GM12878 (cell line): ENCODE results near the gene AEBP1. TPM values are rescaled to one million over a fixed set of nuclear protein-coding genes. Genes with fewer than 3 reads are reported as not detected.

Experiments used
- ATAC-seq: fragments of 200-7000 bp; cut with Tn5 transposase; 3 replicates; pipeline ENCODE4 v1.9.1; 2020; ENCODE audit warnings: mild to moderate bottlenecking, moderate library complexity
- BruUV-seq: library from RNA; stranded (reverse); fragments of 400-500 nt; replicated peaks from 2 replicates; lab custom pipeline; 2021; lab: Mats Ljungman, UMichigan
- CTCF ChIA-PET: fragments of 300-600 bp; sonication (Branson Sonifier 250); formaldehyde crosslinking; extraction: SDS; loops from one replicate; lab custom pipeline; 2021; ENCODE audit warnings: inconsistent platforms; lab: Yijun Ruan, JAX
- POLR2A ChIA-PET: fragments of 350-600 bp; formaldehyde crosslinking; extraction: SDS; loops from one replicate; lab custom pipeline; 2021; ENCODE audit warnings: inconsistent platforms; lab: Charles Lee
- RAD21 ChIA-PET: fragments of 300-600 bp; sonication (Branson Sonifier 250); formaldehyde crosslinking; loops from one replicate; lab custom pipeline; 2023; ENCODE audit warnings: antibody characterized with exemption; ENCODE audit not compliant: unreplicated experiment; lab: Charles Lee
- SMC1A ChIA-PET: fragments of 300-600 bp; sonication (Branson Sonifier 250); formaldehyde crosslinking; loops from one replicate; lab custom pipeline; 2023; ENCODE audit not compliant: unreplicated experiment, uncharacterized antibody; lab: Charles Lee
- DNase-seq: peaks from one replicate; pipeline ENCODE4 v3.0.0-alpha.2; 2011; ENCODE audit warnings: low read depth, low spot score
- FAIRE-seq: peaks from 3 replicates; lab custom pipeline; 2011; peaks lifted over from hg19 to GRCh38; lab: Jason Lieb, UNC
- H2AFZ ChIP-seq: 2 replicates; pipeline ENCODE4 v1.6.0; 2011; ENCODE audit warnings: low read depth, low read length, control low read depth; ENCODE audit not compliant: control insufficient read depth
- H3K27ac ChIP-seq: 2 replicates; pipeline ENCODE4 v1.5.1; 2011; ENCODE audit warnings: control low read depth; ENCODE audit not compliant: control insufficient read depth, insufficient read depth
- H3K27me3 ChIP-seq, 2 experiments: replicated peaks in 1 of 2; 2 replicates each; pipeline versions ENCODE4 v1.6.0 to v1.6.1; 2011; ENCODE audit warnings: low read length in 1 of 2; ENCODE audit not compliant: control insufficient read depth in 2 of 2, insufficient read depth in 2 of 2
- H3K36me3 ChIP-seq, 2 experiments: 2 replicates each; pipeline ENCODE4 v1.5.1; 2011; ENCODE audit warnings: low read length in 1 of 2; ENCODE audit not compliant: control insufficient read depth in 2 of 2, insufficient read depth in 2 of 2
- H3K4me1 ChIP-seq: 2 replicates; pipeline ENCODE4 v1.6.1; 2011; ENCODE audit warnings: mild to moderate bottlenecking, low read length, moderate library complexity, mixed read lengths; ENCODE audit not compliant: control insufficient read depth, insufficient read depth
- H3K4me2 ChIP-seq: 2 replicates; pipeline ENCODE4 v1.6.0; 2011; ENCODE audit warnings: control low read depth; ENCODE audit not compliant: control insufficient read depth, insufficient read depth
- H3K4me3 ChIP-seq: fragments of 200-600 bp; sonication (generic); 2 replicates; pipeline ENCODE4 v1.5.1; 2016
- H3K79me2 ChIP-seq: 2 replicates; pipeline ENCODE4 v1.6.0; 2011; ENCODE audit warnings: low read length; ENCODE audit not compliant: control insufficient read depth, insufficient read depth
- H3K9ac ChIP-seq: 2 replicates; pipeline ENCODE4 v1.8.0; 2011; ENCODE audit warnings: low read length, control low read depth, mixed read lengths; ENCODE audit not compliant: control insufficient read depth, insufficient read depth
- H3K9me3 ChIP-seq: replicated peaks from 3 replicates; pipeline ENCODE4 v1.5.1; 2011; ENCODE audit warnings: mild to moderate bottlenecking, low read length; ENCODE audit not compliant: control insufficient read depth, insufficient read depth
- H4K20me1 ChIP-seq: 2 replicates; pipeline ENCODE4 v1.6.0; 2011; ENCODE audit not compliant: control insufficient read depth, insufficient read depth
- DPF2 ChIP-seq: fragments of 450-650 bp; IDR thresholded peaks from 2 replicates; pipeline ENCODE4 v1.6.1; 2017; ENCODE audit warnings: mild to moderate bottlenecking
- EGR1 ChIP-seq, 2 experiments: IDR thresholded peaks; 1 replicate in 1 of 2; 2 replicates in 1 of 2; pipeline ENCODE4 v1.6.1; 2011 to 2012; ENCODE audit warnings: low read depth in 2 of 2, low read length in 2 of 2, borderline replicate concordance in 1 of 2, mild to moderate bottlenecking in 1 of 2, moderate library complexity in 1 of 2
- EP300 ChIP-seq, 2 experiments: fragments of 150-350 bp in 1 of 2; IDR thresholded peaks; 2 replicates each; pipeline ENCODE4 v1.6.1; 2011 to 2012; ENCODE audit warnings: low read depth in 2 of 2, low read length in 2 of 2, borderline replicate concordance in 1 of 2, improper control_type of control experiment in 1 of 2, inconsistent platforms in 1 of 2; ENCODE audit not compliant: control insufficient read depth in 1 of 2
- HCFC1 ChIP-seq: fragments of 150-350 bp; IDR thresholded peaks from 2 replicates; pipeline ENCODE4 v1.6.1; 2014; ENCODE audit warnings: low read length
- SP1 ChIP-seq: IDR thresholded peaks from one replicate; pipeline ENCODE4 v1.6.1; 2011; ENCODE audit warnings: low read depth, low read length
- SPI1 ChIP-seq: IDR thresholded peaks from 2 replicates; pipeline ENCODE4 v1.6.1; 2011; ENCODE audit warnings: low read depth, mild to moderate bottlenecking, low read length, moderate library complexity, borderline replicate concordance; ENCODE audit not compliant: insufficient read depth
- WGBS: methylation state at CpG from one replicate; pipeline ENCODE4 v1.1.6; 2016; ENCODE audit warnings: low lambda C conversion rate; ENCODE audit not compliant: insufficient replicate concordance, insufficient coverage; ENCODE audit errors: missing lambda C conversion rate; 5-methylcytosine and 5-hydroxymethylcytosine counted together
- in situ Hi-C: fragments of 300-500 bp; cut with MboI; formaldehyde crosslinking; loops from 9 replicates; pipeline ENCODE4 v1.14.3; 2018; ENCODE audit warnings: mixed read lengths
- intact Hi-C: fragments of 100-400 bp; cut with micrococcal nuclease; formaldehyde crosslinking; loops from one replicate; pipeline ENCODE4 v1.14.2; 2022; ENCODE audit not compliant: unreplicated experiment
- polyA plus RNA-seq, 11 experiments: library from polyadenylated mRNA; depleted of rRNA in 4 of 11; unstranded in 6 of 11; stranded (reverse) in 5 of 11; fragments of >200 nt; fragmentation: Nextera tagmentation in 4 of 11; fragmentation: Illumina TruSeq in 1 of 11; extraction: Ambion mirVana in 4 of 11; extraction: Trizol in 1 of 11; gene quantifications; 1 replicate in 1 of 11; 2 replicates in 10 of 11; pipeline versions ENCODE4 v1.2.1 to v1.2.3, GENCODE V29; 2011 to 2016; ENCODE audit warnings: inconsistent platforms in 2 of 11, missing spikeins in 2 of 11, low read depth in 1 of 11
- total RNA-seq, 4 experiments: library from RNA; depleted of rRNA in 3 of 4; stranded (reverse); fragments of >200 nt in 3 of 4; fragmentation: Illumina TruSeq in 1 of 4; extraction: Trizol in 1 of 4; gene quantifications; 2 replicates each; pipeline versions ENCODE4 v1.2.1 to v1.2.3, GENCODE V29; 2013 to 2021
- TF ChIP-seq, protein P1 (sequence below): fragments of 450-650 bp; formaldehyde crosslinking; IDR thresholded peaks from 2 replicates; pipeline ENCODE4 v1.4.0; 2022; ENCODE audit warnings: mild to moderate bottlenecking, moderate library complexity

AEBP1 gene
- total and polyA plus RNA-seq, 10 of the 15 experiments (the other 5 are each of a cell fraction or from before 2014, with no cell fraction given): 0.06 to 0.23 (median 0.11) TPM; not detected in 5

- intact Hi-C loops (loop anchor here (5.0 kb wide), 1 partner anchor 40 kb away; no protein-coding TSS in a partner anchor), in situ Hi-C loops (no loop called here)
- ATAC-seq (no peak), FAIRE-seq (no peak), DNase-seq (no peak)
- POLR2A ChIA-PET: no interaction called here
- Histone ChIP-seq H4K20me1 (no peaks in the 10 kb centered on the region), H3K9ac (no peak overlapping the region), H3K4me1 (peaks cover 5% of the 10 kb centered on the region), H3K4me3 (no peak overlapping the region), H2AFZ (no peak overlapping the region), H3K4me2 (no peak overlapping the region), H3K27ac (no peak overlapping the region), H3K9me3 (no peaks in the 10 kb centered on the region), H3K36me3 (no peaks in the 10 kb centered on the region), H3K27me3 (no peaks in the 10 kb centered on the region; a peak in 2 of 4 replicates), H3K79me2 (no peaks in the 10 kb centered on the region)
- BruUV-seq: no TSS peak
- CTCF ChIA-PET: interaction anchor here (1.1 kb wide), 1 partner anchor 45 kb away, joined by 3 read pairs; no protein-coding TSS in a partner anchor
- TF ChIP-seq HCFC1 (no peak), DPF2 (no peak), SP1 (no peak), EP300 (IDR thresholded peaks at IDR 0.05; ENCODE audit: borderline replicate concordance in 1 of 2, control insufficient read depth in 1 of 2, low read depth in 2 of 2, low read length in 2 of 2) (no peak), SPI1 (no peak), EGR1 (IDR thresholded peaks at IDR 0.05; ENCODE audit: borderline replicate concordance in 1 of 2, low read depth in 2 of 2, low read length in 2 of 2) (no peak)
- TF ChIP-seq, protein P1, sequence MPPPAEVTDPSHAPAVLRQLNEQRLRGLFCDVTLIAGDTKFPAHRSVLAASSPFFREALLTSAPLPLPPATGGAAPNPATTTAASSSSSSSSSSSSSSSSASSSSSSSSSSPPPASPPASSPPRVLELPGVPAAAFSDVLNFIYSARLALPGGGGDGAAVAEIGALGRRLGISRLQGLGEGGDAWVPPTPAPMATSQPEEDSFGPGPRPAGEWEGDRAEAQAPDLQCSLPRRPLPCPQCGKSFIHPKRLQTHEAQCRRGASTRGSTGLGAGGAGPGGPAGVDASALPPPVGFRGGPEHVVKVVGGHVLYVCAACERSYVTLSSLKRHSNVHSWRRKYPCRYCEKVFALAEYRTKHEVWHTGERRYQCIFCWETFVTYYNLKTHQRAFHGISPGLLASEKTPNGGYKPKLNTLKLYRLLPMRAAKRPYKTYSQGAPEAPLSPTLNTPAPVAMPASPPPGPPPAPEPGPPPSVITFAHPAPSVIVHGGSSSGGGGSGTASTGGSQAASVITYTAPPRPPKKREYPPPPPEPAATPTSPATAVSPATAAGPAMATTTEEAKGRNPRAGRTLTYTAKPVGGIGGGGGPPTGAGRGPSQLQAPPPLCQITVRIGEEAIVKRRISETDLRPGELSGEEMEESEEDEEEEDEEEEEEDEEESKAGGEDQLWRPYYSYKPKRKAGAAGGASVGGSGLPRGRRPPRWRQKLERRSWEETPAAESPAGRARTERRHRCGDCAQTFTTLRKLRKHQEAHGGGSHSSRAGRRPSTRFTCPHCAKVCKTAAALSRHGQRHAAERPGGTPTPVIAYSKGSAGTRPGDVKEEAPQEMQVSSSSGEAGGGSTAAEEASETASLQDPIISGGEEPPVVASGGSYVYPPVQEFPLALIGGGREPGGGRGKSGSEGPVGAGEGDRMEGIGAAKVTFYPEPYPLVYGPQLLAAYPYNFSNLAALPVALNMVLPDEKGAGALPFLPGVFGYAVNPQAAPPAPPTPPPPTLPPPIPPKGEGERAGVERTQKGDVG (CRISPR knock-in tag): no peak
- WGBS: 38% methylated on average over 9 of the region's 9 CpGs
- RAD21 ChIA-PET: no interaction called here
- SMC1A ChIA-PET: no interaction called here
Observed at GRCh38 chr7:44151956-44152355, 47.8 kb downstream of the AEBP1 start.
